Measurements from ENCODE around the gene INSL3.
A peak's percentile ranks its signal among the peaks of the same experiment; 100 is the strongest.

INSL3 gene, protein sequence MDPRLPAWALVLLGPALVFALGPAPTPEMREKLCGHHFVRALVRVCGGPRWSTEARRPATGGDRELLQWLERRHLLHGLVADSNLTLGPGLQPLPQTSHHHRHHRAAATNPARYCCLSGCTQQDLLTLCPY

DNA sequence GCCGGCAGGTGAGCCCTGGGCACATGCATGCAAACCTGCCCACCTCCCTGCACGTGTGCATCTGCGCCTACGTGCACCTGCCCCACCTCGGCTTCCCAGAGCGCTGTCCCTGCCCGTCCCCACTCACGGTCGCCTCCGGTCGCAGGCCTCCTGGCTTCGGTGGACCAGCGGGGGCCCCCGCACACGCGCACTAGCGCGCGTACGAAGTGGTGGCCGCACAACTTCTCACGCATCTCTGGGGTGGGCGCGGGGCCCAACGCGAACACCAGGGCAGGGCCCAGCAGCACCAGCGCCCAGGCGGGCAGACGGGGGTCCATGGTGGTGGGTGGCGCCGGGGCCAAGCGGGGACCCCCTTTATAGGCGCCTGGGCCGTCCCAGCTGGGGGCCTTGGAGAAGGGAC lies at the start of gene INSL3:
Gene INSL3, minus strand, starts transcription at position 330 of the 400 bp plus-strand sequence. Its CDS starts 13 bp downstream, at position 317.
- no peak for DNase-seq (ENCODE audit: low read depth)

DNA sequence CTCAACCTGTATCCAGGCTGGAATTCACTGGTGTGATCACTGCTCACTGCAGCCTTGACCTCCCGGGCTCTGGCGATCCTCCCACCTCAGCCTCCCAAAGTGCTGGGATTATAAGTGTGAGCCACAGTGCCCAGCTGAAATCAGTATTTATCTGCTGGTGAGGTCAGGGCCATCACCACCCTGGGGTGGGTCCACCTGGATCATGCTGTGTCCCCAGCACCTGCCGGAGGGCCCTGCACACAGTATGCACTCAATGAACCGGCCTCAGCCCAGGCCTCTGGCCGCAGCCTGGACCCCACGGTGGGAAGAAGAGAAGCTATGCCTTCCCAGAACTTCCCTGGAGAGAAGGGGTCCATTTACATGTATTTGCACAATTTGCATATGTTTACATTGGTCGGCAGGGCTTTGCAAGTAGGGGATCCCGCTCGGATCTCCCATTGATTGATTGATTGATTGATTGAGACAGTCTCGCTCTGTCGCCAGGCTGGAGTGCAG lies 47.8 kb upstream of the INSL3 start:
- no peak for DNase-seq (ENCODE audit: low read depth)

DNA sequence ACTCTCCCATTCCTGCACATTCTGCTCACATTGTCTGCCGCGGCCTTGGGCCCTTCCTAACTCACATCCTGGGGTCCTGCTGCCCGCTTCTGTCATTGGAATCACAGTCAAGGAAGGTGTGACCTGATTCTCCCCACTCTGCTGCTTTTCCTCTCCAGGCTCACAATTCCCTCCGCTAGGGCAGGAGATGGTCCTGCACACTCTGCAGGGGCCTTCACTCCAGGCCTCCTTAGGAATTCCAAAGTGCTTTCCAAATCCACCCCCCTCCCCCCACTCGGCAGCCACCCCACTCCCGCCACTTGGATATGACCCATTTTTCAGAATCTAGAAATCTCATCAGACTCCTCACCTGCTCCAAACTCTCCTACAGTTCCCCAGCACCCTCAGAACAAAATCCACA lies 47.4 kb upstream of the INSL3 start:
- no peak for DNase-seq (ENCODE audit: low read depth)

DNA sequence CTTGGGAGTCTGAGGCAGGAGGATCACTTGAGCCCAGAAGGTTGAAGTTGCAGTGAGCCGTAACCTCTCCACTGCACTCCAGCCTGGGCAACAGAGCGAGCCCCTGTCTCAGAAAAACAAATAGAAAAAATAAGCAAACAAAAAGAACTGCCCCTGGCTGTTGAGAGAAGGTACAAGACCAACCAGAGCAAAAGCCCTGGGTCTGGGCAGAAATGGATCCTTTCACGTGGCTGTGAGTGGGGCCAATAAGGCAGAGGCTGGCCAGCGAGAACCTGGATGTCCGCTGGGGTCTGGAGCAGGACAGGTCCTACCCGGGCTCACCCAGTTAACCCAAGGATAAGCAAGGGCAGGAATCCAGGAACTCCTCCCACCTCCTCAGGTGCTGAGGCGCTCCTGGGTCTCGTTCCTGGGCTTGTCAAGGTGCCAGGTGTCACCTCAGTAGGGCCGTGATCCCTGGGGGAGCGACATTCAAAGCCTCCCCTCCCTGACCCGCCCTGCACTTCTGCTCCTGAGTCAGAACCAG lies 45.7 kb upstream of the INSL3 start:
- no peak for DNase-seq (ENCODE audit: low read depth)

DNA sequence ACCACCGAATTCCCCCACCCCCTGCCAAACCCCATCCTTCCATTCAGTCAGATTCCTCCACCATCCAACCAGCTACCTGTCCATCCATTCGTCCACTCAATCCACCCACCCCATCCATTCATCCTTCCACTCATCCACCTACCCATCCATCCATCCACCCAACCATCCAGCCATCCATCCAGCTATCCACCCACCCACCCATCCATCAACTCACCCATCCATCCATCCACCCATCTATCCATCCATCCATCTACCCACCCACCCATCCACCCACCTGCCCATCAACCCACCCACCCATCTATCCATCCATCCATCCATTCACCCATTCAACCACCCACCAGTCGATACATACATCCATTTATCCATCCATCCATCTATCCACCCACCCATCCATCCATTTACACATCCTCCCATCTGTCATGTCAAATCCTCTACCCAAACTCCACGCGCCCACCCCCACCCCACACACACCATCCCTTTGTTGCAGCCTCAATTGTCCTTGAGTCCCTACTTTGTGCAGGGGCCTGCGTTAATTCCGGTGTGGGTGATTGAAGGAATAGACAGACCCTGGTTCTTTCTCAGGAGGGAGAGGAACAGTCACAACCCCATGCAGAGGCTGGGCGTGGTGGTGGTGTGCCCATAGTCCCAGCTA lies 45.1 kb upstream of the INSL3 start:
- no peak for DNase-seq (ENCODE audit: low read depth)

DNA sequence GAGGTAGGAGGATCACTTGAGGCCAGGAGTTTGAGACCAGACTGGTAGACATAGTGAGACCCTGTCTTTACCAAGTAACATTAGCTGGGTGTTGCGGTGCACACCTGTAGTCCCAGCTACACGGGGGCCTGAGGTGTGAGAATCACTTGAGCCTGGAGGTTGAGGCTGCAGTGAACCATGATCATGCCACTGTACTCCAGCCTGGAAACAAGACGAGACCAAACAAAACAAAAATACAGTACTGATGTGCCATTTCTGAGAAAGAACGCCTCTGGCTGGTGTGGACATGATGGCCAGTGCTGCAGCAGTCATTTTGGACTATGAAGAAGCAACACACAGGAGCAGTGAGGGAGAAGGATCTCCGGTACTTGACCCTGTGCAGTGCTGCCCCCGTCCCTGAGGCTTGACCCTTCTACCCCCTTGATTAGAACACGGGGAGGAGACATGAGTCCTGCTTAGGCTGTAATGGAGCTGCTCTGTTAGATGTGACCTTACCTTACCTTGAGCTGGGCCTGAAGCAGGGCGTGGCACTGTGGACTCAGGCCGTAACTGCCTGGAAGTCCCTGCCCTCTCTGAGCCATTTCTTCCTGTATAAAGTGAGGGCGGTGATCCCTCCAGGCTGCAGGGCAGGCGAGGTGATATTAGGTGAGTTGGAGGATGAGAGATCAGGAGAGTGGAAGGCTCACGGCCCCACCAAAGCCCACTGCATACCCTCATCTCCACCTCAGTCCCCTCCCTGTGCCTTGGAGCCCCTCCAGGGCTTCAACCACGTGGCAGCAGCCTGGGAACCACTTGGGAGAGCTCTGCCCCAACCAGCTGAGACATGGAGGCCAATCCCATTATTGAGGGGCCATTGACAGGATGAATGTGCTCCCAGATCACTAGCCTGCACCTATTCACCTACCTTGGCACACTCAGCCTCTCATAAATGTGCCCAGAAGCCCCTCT lies 44.3 kb upstream of the INSL3 start:
- no peak for DNase-seq (ENCODE audit: low read depth)

DNA sequence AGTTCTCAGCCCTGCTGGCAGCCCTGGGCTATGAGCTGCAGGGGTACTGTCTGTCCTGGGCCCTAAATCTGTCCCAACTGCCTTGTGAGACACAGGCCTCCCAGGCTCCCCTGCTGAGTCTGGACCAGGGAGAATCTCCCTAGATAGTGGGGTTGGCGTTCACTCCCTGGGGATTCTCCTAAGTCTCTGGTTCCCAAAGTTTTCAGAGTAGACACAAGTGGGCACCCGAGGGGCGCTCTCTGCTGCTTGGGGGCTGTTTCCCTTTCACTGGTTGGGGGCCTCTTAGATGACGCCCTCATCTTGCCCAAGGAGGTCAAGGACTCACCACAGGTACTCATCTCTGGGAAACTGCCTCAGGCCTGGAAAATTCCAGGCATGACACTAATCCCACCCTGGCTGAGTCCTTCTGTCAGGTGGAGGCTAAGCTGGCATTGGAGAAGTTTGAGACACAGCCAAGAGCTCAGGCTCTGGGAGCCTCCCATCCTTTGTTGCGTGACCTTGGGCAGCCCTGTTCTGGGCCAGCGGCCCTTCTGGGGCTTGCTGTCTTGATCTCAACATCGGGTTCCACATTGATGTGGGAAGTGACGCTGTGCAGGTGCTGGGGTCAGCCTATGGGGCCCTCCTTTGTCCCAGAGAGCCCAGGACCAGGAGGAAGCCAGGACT lies 42.3 kb upstream of the INSL3 start:
- DNase-seq (ENCODE audit: low read depth): no peak

DNA sequence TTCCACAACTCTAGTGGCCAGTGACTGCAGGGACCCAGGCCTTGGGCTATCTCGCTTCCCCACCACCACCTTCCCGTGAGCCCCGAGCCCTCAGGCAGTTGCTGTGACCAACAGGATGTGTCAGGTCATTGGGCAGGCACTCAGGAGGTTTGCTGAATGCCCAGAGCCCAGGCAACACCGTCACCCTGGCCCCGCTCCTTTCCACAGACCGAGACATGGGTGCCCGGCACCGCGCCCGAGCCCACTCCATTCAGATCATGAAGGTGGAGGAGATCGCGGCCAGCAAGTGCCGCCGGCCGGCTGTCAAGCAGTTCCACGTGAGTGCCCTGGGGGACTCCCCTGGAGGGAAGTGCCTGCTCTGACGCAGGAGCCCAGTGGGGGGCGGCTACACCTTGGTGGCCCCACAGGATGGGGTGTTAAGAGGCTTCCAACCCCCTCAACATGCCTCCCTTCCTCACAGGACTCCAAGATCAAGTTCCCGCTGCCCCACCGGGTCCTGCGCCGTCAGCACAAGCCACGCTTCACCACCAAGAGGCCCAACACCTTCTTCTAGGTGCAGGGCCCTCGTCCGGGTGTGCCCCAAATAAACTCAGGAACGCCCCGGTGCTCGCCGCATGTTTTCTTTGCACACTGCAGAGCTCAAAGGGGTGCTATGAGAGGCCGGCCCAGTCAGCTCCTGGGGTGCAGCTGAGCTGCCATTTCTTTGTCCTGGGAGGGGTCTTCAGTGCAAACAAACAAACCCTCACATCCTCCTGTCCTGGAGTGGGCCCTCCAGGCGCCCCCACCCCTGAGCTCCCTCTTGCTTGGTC lies 41.6 kb upstream of the INSL3 start:
- DNase-seq (ENCODE audit: low read depth): no peak

DNA sequence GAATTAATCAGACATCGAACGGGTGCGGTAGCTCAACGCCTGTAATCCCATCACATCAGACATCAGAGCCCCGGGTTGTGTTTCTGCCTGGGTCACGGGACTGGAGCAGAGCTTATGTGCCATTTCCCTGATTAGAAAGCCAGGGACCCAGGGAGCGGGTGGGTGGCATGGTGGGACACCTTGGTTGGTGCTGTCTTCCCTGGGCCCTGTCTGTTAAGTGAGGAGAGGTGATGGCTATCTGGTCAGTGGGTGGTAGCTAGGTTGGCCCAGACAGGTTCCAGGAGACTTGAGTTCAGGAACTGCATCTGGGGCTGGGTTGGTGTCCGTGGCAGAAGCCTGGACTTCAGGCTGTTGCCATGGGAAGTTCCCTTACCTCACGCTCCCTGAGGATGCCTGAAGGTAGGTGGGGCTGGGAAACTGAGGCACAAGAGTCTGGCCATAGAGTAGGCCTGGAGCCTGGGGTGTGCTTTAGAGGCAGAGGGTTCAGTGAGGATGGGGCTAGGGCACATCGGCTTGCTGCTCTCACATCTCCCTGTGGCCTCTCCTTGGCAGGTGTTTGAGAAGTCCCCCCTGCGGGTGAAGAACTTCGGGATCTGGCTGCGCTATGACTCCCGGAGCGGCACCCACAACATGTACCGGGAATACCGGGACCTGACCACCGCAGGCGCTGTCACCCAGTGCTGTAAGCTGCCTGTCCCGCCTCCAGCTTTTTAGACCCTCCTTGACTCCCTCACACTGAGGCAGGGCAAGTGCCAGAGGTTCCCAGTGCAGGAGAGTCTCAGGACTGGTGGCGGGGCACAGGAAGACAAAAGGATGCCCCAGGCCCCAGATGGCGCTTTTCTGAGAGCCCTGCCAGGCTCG lies 40.5 kb upstream of the INSL3 start:
- no peak for DNase-seq (ENCODE audit: low read depth)

DNA sequence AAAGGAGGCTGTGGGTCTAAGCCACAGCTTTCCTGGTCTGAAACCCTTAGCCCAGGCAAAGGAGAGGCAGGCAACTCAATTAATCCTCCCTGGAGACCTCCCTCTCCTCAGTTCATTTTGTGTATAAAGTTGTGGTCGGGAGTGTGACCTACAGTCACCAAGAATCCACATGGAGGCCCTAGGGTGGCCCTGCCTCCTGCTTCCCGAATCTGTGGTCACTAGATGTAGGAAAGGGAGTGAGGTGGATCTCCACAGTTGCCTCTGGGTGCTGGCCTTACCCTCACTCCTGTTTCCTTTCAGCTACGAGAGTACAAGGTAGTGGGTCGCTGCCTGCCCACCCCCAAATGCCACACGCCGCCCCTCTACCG lies 39.7 kb upstream of the INSL3 start:
- no peak for DNase-seq (ENCODE audit: low read depth)

DNA sequence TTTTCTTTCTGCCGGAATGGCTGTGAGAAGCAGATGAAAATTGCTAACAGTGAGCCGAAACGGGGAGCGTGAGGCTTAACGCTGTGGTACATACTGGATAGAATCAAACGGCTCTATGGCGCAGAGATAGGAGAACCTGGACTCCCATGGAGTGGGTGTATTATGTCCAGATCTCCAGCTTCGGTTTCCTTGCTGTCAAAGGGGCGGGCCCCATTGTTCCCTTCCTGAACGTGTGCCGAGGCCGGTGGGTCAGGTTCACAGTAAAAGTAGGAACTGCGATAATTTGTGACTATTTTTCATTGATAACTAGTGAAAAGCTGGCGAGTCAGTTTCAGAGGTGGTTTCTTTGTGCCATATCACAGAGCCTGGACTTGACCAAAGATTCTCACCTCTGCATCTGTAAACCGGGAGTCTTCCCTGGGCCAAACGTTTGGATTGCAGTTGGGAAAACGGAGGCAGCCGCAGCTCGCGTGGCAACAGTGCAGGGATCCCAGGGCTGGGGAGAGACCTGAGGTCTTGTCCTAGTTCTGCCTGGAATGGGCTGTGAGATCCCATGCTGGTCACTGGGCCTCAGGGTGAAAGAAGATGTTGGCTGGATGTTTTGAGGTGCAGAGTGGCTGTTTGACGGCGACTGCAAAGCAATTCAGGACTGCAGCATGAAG lies 39.1 kb upstream of the INSL3 start:
- no peak for DNase-seq (ENCODE audit: low read depth)

DNA sequence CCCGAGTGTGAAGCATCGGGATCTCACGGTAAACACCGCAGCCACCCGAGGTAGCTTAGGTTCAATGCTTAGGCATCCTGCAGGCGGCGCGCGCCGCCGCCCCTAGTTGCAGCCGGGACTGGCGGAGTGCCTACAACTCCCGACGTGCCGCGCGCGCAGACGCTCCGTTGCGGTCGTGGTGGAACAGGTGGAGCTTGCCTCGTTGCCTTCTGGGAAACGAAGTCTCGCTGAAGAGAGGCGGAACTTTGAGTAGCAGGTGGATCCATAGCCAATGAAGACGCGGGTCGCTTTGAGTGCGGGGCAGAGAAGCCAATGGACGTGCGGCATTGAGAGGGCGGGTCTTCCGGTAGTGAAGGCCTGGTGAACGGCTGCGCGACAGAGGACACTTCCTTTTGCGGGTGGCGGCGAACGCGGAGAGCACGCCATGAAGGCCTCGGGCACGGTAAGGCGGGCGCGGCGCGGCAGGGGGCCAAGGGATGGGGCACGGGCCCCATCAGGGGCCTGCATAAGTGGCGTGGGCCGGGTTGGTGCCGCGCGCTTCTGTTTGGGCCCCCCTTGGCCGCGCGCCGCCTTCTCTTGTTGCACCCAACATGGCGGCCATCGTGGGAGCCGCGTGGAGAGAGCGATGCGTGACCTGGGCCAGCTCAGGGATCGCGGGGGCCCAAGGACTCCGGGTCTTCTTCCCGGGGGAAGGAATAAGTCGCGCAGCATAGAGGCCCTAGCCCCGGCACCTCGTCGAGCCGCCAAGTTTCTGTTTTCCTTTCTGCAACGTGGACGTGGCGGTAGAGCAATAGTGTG lies 38.4 kb upstream of the INSL3 start, which contains the start of gene RPL18A:
Gene RPL18A, plus strand, starts transcription at position 378 of the 798 bp plus-strand sequence. Its CDS starts 47 bp downstream, at position 425.
- peak; percentile 98 for DNase-seq (ENCODE audit: low read depth)

DNA sequence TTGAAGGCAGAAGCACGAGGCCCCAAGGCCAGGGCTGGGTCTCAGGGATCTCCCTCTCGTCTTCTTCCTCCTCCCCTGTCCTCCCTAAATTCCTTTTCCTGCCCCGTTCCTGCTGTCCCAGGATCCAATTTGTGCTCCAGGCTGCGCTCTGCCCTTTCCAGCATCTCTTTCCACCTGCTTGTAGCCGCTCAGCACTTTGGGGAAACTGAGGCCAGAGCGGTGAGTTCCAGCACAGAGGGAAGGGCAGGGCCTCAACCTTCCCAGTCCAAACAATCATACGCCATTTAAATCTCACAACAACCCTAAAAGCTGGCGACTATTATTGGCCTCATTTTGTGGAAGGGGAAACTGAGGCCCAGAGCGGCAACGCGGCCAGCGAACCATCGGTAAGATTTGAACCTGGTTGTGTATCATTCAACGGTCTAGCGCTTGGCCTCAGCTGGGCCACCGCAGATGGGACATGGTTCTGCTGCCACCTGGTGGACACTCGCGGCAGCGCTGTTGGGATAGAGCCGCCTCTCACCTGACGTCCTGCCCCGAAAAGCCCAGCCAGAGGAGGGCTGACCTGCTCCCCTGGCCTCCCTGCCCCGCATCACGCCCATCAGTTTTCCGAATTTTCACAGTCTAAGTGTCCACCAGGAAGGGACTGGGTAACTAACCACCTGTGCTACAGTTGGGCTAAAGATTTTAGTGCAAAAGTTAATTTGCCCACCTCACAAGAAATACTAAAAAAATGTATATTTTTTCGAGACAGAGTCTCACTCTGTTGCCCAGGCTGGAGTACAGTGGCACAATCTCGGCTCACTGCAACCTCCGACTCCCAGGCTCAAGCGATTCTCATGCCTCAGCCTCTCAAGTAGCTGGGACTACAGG lies 34.2 kb upstream of the INSL3 start:
- no peak for DNase-seq (ENCODE audit: low read depth)

DNA sequence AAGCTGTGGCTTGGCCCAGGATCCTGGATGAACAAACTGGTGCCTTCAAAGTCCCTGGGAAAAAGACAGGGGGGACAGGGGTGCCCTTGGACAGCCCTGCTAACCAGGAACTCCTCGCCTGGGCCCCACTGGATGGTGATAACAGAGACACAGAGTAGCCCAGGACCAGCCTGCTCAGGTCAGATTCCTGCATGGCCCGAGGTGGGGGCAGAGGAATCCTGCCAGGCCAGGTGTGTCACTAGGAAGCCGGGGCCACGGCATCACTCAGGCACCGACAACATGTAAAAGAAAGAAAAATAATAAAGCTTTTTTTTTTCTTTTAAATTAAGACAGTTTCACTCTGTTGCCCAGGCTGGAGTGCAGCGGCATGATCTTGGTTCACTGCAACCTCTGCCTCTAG lies 32.7 kb upstream of the INSL3 start:
- DNase-seq (ENCODE audit: low read depth): no peak

DNA sequence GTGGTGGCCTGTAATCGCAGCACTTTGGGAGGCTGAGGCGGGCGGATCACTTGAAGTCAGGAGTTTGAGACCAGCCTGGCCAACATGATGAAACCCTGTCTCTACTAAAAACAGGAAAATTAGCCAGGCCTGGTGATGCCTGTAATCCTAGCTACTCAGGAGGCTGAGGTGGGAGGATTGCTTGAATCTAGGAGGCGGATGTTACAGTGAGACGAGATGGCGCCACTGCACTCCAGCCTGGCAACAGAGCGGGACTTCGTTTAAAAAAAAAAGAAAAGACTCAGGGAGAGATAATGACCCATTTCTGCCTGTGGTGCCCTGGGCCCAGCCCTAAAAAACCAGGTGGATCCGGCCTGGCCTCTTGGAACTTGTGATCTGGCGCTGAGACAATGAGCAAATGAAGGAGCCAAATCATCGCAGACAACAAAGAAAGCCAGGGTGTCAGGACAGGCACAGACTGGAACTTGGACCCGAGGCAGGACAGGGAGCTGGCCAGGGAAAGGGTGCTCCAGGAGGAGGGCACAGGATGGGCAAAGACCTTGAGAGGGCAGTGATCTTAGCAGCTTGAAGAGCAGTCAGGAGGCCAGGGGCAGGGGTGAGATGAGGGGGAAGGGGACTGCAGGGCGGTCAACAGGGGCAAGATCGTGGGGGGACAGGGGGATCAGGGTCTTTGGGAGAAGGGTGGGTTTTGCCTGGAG lies 27.4 kb upstream of the INSL3 start:
- no peak for DNase-seq (ENCODE audit: low read depth)

DNA sequence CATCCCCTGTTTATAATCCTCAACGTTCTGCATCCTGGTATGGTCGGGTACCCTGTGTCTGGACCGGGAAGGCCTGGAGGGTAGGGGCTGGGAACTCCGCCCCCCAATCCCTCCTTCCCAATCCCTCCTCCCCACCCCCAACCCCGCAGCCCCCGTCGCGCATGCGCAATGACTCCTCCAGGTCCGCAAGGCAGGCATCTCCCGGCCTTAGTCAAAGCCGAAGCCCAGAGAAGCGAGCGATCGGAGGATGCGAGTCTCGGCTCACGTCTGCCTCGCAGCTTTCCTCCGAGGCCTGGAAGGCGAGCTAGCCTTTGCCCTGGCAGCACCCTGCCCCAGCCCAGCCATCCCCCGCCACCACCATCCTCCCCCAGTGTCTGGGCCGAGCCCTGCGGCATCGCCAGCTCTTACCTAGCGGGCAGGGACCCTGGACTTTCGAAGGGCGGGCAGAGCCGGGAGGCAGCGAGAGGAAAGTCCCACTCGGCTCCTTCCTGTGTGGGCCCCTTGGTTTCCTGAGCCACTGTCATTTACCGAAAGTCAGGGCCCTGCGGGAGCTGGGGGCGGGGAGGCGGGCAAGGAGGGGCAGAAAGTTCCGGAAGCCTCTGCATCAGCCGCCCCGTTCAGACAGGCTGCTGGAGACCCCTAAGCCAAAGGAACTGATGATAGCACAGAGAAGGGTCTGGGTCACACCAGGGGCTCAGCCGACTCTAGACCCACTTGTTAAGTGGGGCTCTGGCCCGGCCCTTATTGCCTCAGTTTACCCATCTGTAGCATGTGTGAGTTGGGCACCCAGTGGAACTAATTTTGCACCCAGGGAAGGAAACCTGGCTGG lies 26.4 kb upstream of the INSL3 start, which contains the start of gene JAK3:
Gene JAK3, minus strand, starts transcription at position 445 of the 829 bp plus-strand sequence. CDS start 3,565 bp downstream, outside the sequence.
- DNase-seq (ENCODE audit: low read depth): no peak
